Neural cell (in vitro differentiated cells): ENCODE results near the gene PVALB. TPM values are rescaled to one million over a fixed set of nuclear protein-coding genes. Genes with fewer than 3 reads are reported as not detected.

Experiments
- H2AFZ ChIP-seq: fragments of 200-600, 300-800 bp; sonication (generic), shearing (Covaris generic); 2 replicates; pipeline ENCODE4 v1.6.0; 2014; ENCODE audit warnings: low read depth, mild to moderate bottlenecking, antibody characterized with exemption, low read length, moderate library complexity
- H3F3A ChIP-seq: fragments of 200-600 bp; shearing (Covaris generic); 2 replicates; pipeline ENCODE4 v1.6.1; 2016; ENCODE audit warnings: mild to moderate bottlenecking, moderate library complexity, mixed read lengths, antibody characterized with exemption, low read length; ENCODE audit not compliant: insufficient read depth, poor library complexity, severe bottlenecking
- H3K27ac ChIP-seq: fragments of 200-600, 300-800 bp; sonication (generic), shearing (Covaris generic); 2 replicates; pipeline ENCODE4 v1.5.1; 2014; ENCODE audit warnings: mild to moderate bottlenecking, low read length, moderate library complexity
- H3K27me3 ChIP-seq: fragments of 300-800, 200-600 bp; sonication (generic), shearing (Covaris generic); 2 replicates; pipeline ENCODE4 v1.6.0; 2014; ENCODE audit warnings: mild to moderate bottlenecking, low read depth, low read length, moderate library complexity; ENCODE audit not compliant: insufficient read depth
- H3K36me3 ChIP-seq: fragments of 300-800, 200-600 bp; sonication (generic), shearing (Covaris generic); 2 replicates; pipeline ENCODE4 v1.5.1; 2014; ENCODE audit warnings: mild to moderate bottlenecking, antibody characterized with exemption, low read length, moderate library complexity; ENCODE audit not compliant: insufficient read depth
- H3K4me2 ChIP-seq: fragments of 300-800, 200-600 bp; sonication (generic), shearing (Covaris generic); 2 replicates; pipeline ENCODE4 v1.6.0; 2014; ENCODE audit warnings: mild to moderate bottlenecking, low read length
- H3K4me3 ChIP-seq: fragments of 300-800, 200-600 bp; sonication (generic), shearing (Covaris generic); 2 replicates; pipeline ENCODE4 v1.5.1; 2014; ENCODE audit warnings: mild to moderate bottlenecking, low read length, moderate library complexity
- H3K79me2 ChIP-seq: fragments of 200-600 bp; shearing (Covaris generic); replicated peaks from 2 replicates; pipeline ENCODE4 v1.6.0; 2014; ENCODE audit warnings: mild to moderate bottlenecking, low read length, moderate library complexity; ENCODE audit not compliant: insufficient read depth
- H3K9ac ChIP-seq: fragments of 300-800, 200-600 bp; sonication (generic), shearing (Covaris generic); 2 replicates; pipeline ENCODE4 v1.6.1; 2016; ENCODE audit warnings: mild to moderate bottlenecking, low read length, mixed read lengths
- H3K9me2 ChIP-seq: fragments of 200-600 bp; shearing (Covaris generic); 2 replicates; pipeline ENCODE4 v1.6.1; 2016; ENCODE audit warnings: mild to moderate bottlenecking, low read length, mixed read lengths; ENCODE audit not compliant: insufficient read depth
- H3K9me3 ChIP-seq: fragments of 200-600, 300-800 bp; sonication (generic), shearing (Covaris generic); 2 replicates; pipeline ENCODE4 v1.6.1; 2016; ENCODE audit warnings: mild to moderate bottlenecking, mixed run types, low read length, moderate library complexity, mixed read lengths
- H4K20me1 ChIP-seq: fragments of 200-600 bp; shearing (Covaris generic); 2 replicates; pipeline ENCODE4 v1.6.1; 2016; ENCODE audit warnings: mild to moderate bottlenecking, mixed run types; ENCODE audit not compliant: insufficient read depth
- EP300 ChIP-seq: fragments of 450-650 bp; conservative IDR thresholded peaks from 2 replicates; pipeline ENCODE4 v1.6.1; 2014; ENCODE audit warnings: antibody characterized with exemption, mild to moderate bottlenecking, moderate library complexity; ENCODE audit not compliant: poor library complexity, severe bottlenecking
- EZH2 ChIP-seq: fragments of 200-600, 300-800 bp; shearing (Covaris generic), sonication (generic); IDR thresholded peaks from 2 replicates; pipeline ENCODE4 v1.6.1; 2014; ENCODE audit warnings: antibody characterized with exemption, low read length, borderline replicate concordance, mild to moderate bottlenecking; ENCODE audit not compliant: insufficient read depth, poor library complexity, severe bottlenecking
- MXI1 ChIP-seq: fragments of 450-650 bp; conservative IDR thresholded peaks from 2 replicates; pipeline ENCODE4 v1.6.1; 2014; ENCODE audit warnings: antibody characterized with exemption, mild to moderate bottlenecking; ENCODE audit not compliant: poor library complexity, severe bottlenecking
- POLR2AphosphoS5 ChIP-seq: IDR thresholded peaks from 2 replicates; pipeline ENCODE4 v1.6.1; 2012
- RAD21 ChIP-seq: fragments of 450-650 bp; conservative IDR thresholded peaks from 2 replicates; pipeline ENCODE4 v1.6.1; 2014; ENCODE audit warnings: antibody characterized with exemption, mild to moderate bottlenecking, moderate library complexity
- SMC3 ChIP-seq: fragments of 450-650 bp; conservative IDR thresholded peaks from 2 replicates; pipeline ENCODE4 v1.6.1; 2014; ENCODE audit warnings: antibody characterized with exemption, mild to moderate bottlenecking, moderate library complexity; ENCODE audit not compliant: poor library complexity
- TAF1 ChIP-seq: IDR thresholded peaks from 2 replicates; pipeline ENCODE4 v1.6.1; 2012; ENCODE audit warnings: low read depth
- polyA plus RNA-seq: library from polyadenylated mRNA; depleted of rRNA; stranded (reverse); fragments of >200 nt; gene quantifications from 2 replicates; pipeline ENCODE4 v1.2.3, GENCODE V29; 2014
- TF ChIP-seq, protein P1 (sequence below): IDR thresholded peaks from 2 replicates; pipeline ENCODE4 v1.6.1; 2012; ENCODE audit warnings: borderline replicate concordance
- TF ChIP-seq, protein P2 (sequence below): fragments of 450-650 bp; IDR thresholded peaks from 2 replicates; pipeline ENCODE4 v1.5.1; 2014; ENCODE audit warnings: antibody characterized with exemption, mild to moderate bottlenecking, moderate library complexity; ENCODE audit not compliant: poor library complexity, severe bottlenecking

PVALB gene
- polyA plus RNA-seq, 1 donor from 2014 or later: not detected

DNA sequence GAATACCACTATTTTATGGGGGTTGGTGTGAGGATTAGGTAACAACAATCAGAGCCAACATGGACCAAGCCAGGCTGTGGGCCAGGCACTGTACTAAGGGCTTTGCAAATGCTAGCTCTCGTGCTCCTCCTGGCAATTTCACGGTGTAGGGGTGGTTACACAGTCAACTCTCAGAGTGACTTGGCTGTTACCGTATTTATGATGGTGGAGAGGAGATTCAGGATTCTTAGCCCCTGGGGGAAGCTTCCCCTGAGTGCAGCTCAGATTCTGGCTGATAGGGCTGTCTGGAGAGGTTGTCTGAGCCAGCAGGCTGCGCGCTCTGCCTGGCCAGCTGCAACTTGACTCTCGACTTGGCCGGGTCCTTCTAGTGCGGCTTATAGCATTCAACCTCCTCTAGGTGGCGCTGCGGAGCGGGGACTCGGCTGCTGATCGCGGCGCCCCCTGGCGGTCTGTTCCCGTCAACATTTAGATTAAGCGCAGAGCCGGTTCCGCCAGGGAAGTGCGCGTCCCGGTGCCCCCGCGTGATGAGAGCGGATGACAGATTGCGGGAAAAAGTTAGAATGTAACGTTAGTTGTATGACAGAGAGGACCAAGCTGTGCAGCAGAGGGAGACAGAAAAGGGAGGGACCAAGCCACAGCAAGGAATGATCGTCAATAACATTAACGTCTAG lies 39.4 kb upstream of the PVALB start:
- Histone ChIP-seq H3K9me2 (no peaks in the 10 kb centered on the region), H3F3A (no peaks in the 10 kb centered on the region), H3K79me2 (no peaks in the 10 kb centered on the region), H3K27me3 (peaks cover 14% of the 10 kb centered on the region), H3K4me2 (no peak overlapping the region), H3K4me3 (no peak overlapping the region), H3K9ac (no peak overlapping the region), H3K27ac (no peak overlapping the region), H4K20me1 (no peaks in the 10 kb centered on the region), H2AFZ (no peak overlapping the region), H3K9me3 (no peaks in the 10 kb centered on the region), H3K36me3 (no peaks in the 10 kb centered on the region)
- no peak for TF ChIP-seq POLR2AphosphoS5
- TF ChIP-seq TAF1: no peak
- TF ChIP-seq, protein P1, sequence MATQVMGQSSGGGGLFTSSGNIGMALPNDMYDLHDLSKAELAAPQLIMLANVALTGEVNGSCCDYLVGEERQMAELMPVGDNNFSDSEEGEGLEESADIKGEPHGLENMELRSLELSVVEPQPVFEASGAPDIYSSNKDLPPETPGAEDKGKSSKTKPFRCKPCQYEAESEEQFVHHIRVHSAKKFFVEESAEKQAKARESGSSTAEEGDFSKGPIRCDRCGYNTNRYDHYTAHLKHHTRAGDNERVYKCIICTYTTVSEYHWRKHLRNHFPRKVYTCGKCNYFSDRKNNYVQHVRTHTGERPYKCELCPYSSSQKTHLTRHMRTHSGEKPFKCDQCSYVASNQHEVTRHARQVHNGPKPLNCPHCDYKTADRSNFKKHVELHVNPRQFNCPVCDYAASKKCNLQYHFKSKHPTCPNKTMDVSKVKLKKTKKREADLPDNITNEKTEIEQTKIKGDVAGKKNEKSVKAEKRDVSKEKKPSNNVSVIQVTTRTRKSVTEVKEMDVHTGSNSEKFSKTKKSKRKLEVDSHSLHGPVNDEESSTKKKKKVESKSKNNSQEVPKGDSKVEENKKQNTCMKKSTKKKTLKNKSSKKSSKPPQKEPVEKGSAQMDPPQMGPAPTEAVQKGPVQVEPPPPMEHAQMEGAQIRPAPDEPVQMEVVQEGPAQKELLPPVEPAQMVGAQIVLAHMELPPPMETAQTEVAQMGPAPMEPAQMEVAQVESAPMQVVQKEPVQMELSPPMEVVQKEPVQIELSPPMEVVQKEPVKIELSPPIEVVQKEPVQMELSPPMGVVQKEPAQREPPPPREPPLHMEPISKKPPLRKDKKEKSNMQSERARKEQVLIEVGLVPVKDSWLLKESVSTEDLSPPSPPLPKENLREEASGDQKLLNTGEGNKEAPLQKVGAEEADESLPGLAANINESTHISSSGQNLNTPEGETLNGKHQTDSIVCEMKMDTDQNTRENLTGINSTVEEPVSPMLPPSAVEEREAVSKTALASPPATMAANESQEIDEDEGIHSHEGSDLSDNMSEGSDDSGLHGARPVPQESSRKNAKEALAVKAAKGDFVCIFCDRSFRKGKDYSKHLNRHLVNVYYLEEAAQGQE: no peak
- no peak for TF ChIP-seq EP300
- TF ChIP-seq, protein P2, sequence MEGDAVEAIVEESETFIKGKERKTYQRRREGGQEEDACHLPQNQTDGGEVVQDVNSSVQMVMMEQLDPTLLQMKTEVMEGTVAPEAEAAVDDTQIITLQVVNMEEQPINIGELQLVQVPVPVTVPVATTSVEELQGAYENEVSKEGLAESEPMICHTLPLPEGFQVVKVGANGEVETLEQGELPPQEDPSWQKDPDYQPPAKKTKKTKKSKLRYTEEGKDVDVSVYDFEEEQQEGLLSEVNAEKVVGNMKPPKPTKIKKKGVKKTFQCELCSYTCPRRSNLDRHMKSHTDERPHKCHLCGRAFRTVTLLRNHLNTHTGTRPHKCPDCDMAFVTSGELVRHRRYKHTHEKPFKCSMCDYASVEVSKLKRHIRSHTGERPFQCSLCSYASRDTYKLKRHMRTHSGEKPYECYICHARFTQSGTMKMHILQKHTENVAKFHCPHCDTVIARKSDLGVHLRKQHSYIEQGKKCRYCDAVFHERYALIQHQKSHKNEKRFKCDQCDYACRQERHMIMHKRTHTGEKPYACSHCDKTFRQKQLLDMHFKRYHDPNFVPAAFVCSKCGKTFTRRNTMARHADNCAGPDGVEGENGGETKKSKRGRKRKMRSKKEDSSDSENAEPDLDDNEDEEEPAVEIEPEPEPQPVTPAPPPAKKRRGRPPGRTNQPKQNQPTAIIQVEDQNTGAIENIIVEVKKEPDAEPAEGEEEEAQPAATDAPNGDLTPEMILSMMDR: peak; percentile 100
- peak; percentile 98 for TF ChIP-seq SMC3
- no peak for TF ChIP-seq MXI1
- TF ChIP-seq RAD21: peak; percentile 82
- TF ChIP-seq EZH2: no peak

DNA sequence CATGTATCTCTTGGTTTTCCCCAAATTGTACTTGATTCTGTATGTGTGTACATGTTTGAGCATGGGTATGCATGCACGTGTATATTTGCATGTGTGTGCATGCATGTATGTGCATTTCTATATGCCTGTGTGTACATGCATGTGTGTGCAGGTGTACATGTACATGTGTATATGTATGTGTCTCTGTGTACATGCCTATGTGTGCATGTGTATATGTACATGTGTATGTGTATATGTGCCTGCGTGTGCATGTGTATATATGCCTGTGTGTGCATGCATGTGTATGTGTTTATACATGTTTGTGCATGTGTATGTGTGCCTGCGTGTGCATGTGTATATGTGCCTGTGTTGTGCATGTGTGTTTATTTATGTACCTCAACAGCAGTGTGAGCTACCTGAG lies 38.6 kb upstream of the PVALB start:
- Histone ChIP-seq H2AFZ (no peak overlapping the region), H3K27me3 (peaks cover 14% of the 10 kb centered on the region), H3K9me3 (no peaks in the 10 kb centered on the region), H3K27ac (no peak overlapping the region), H4K20me1 (no peaks in the 10 kb centered on the region), H3K4me3 (no peak overlapping the region), H3K4me2 (no peak overlapping the region), H3K9ac (no peak overlapping the region), H3F3A (no peaks in the 10 kb centered on the region), H3K36me3 (no peaks in the 10 kb centered on the region), H3K79me2 (no peaks in the 10 kb centered on the region), H3K9me2 (no peaks in the 10 kb centered on the region)
- no peak for TF ChIP-seq MXI1
- no peak for TF ChIP-seq POLR2AphosphoS5
- no peak for TF ChIP-seq SMC3
- no peak for TF ChIP-seq EZH2
- TF ChIP-seq EP300: no peak
- TF ChIP-seq, protein P1: no peak
- TF ChIP-seq RAD21: no peak
- TF ChIP-seq, protein P2: no peak
- TF ChIP-seq TAF1: no peak
